AG08395 (cell line): Measurements from ENCODE around the gene GP2.

Experiments used
- DNase-seq: peaks from one replicate; pipeline ENCODE4 v3.0.0; 2012; ENCODE audit warnings: mixed read lengths, low spot score

Gene GP2

DNA sequence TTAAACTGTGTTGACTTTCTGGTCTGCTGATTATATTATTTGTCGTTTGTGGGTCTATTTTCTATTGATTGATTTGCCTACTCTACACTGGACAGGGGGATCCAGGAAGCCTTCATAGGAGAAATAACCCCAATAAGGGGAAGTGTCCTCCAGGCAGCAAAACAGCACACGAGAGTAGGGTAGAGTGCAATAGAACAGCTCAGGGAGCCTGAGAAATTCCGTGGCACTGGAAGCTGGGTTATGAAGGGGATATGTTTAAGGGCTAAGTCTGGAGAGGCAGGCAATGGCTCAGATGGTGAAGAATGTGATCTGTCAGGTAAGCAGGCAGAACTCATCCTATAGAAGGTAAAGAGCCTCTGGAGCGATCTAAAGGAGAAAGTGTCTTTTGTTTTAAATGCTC is 20.9 kb downstream of the GP2 start:
- DNase-seq = no peak

DNA sequence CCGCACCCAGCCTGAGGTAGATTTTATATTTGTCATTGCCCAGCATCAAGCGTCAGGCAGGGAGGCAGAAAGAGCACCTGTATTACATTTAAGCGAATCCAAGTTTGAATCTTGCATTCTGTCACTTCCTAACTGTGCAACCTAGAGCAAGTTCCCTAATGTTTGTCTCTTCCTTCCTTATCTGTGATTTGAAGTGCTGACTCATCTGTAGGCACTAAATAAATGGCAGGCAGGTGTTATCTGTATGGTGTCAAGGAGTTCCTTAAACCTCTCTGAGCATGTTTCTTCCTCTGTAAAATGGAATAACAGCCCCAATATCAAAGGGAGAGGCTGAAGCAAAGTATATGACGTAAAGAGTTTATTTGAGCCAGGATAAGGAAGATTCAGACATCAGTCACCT is 24.3 kb downstream of the GP2 start:
- DNase-seq = no peak

DNA sequence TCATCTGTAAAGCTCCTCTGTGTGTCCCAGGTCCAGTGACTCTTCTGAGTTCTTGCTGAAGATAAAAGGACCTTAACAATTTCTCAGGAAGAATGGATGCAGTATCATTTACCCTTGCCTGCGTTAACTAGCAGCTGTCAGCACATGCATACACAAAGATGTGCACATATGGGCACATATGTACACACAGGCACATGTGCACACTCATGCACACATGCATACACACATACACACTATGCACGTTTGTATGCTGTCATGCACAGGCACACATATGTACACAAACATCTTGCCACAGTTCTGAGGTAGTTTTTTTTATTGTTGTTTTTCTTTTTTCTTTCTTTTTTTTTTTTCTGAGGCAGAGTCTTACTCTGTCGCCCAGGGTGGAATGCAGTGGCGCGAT is 24.9 kb downstream of the GP2 start:
- no peak for DNase-seq

DNA sequence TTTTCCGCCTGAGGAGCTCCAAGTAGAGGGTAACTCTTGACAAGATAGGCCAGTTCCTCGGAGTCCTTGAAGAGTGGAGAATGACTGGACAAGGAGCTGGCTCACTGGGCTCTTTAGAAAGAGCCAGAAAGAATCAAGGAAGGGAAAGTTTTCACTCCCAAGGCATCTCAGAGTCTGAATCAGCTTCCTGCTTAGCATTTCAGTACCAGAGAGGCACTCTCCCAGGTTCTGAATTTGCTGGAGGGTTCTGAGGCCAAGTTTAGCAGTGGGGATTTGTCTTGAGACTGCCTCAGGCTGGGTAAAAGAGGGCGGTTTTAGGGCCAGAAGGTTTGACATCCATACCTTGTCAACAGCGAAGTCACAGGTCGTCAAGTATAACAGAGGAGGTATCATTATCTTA is 25.5 kb downstream of the GP2 start:
- no peak for DNase-seq

DNA sequence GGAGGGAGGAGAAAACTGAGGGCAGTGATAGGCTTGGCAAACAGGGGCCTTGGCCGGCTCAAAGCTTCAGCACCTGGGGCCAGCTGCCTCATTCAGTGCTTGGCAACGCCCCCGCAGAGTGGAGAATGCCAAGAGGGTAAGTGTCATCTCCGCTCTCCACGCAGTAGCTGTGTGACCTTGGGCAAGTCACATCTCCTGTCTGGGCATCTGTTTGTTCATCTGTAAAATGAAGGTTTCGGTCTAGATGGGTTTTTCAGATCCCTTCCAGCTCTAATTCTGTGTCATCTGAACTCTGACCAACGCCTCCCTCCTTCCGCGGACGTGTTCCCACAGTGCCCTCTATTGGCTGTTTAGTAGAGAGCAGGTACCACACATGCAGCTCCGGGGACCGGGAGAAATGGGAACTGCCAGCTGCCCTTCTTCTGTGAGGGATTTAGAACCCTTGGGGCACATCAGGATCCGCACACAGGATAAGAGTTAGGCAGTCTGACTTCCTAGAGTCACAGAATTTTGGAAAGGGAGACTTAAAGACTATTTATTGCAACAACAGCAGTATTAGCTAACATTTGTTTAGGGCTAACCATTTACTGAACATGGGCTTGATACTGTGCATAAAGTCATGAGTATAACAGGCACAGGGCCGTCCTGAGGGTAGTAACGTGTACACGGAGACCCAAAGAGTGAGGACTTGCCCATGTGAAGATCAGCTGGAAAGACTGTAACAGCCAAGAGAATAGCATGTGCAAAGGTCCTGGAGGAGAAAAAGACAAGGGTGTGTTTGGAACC is 26.8 kb downstream of the GP2 start:
- peak; percentile 67 for DNase-seq

DNA sequence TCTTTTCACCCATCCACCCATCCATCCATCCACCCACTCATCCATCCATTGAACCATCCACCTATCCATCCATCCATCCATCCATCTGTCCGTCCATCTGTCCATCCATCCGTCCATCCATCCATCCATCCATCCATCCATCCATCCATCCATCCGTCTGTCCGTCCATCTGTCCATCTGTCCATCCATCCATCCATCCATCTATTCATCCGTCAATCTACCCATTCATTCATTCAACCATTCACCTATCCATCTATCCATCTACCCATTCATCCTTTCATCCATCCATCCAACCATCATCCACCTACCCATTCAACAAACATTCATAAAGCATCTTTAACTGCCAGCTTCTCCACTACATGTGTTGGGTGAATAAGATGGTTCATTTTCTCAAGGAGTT is 28.9 kb downstream of the GP2 start:
- DNase-seq = no peak

DNA sequence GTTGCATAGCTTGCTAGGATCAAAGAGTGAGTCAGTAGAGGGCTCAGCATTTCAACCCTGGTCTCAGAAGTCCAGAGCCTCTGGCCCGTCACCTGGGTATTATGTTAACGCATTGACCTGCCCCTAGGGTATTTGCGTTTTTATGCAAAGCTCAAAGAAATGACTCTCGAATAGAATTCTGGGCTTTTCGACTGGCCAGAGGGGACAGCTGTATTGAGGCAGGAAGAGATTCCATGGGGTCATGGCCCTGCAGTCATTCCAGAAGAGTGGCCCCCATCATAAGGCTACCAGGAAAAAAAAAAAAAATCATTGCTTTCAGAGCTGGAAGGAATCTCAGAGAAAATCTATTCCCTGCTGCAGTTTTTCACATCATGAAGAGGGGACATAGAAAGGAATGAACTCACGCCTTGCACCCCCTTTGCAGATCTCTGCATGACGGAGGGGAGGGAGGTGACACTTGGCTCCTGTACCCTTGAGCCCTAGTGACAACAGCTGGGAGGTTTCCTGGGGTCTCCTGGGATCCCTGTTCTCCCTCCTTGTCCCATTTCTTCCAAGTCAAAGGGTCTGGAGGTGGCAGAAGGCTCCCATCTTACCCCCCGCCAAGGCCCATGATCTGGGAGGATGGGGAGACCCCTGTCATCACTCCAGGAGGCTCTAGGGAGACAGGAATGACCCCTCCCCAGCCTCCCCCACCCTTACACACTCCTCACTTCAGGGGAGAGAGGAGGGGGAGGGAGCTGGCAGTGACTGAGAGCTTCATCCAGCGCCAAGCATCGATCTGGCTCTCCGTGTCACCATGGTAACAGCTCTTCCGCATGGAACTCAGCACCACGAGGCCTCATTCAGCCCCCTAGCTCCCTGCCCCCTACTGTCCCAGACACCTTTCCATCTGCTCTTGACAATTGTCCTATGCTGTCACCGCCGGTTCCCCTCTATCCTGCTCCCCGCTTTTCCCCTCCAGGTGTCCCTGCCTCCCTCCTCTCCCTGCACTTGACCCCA is 35.8 kb downstream of the GP2 start:
- DNase-seq = no peak

DNA sequence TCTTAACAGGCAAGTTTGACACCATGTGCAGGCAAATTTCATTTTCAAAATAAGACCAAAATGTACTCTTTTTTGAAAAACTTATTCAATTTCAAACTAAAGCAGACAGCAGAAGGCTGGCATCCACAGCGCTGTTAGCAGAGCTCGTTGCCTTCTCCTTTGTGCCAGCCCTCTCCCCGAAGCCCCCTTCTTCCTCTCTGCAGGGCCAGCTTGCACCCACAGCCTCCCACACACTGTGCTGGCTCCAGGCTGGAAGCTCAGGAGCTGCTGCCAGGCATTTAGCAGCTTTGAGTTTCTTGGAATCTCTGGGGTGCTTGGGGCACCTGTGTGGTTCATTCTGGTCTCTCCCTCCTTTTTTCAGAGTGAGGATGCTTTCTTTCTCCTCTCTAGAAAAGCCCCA is 37.7 kb downstream of the GP2 start:
- DNase-seq = no peak

DNA sequence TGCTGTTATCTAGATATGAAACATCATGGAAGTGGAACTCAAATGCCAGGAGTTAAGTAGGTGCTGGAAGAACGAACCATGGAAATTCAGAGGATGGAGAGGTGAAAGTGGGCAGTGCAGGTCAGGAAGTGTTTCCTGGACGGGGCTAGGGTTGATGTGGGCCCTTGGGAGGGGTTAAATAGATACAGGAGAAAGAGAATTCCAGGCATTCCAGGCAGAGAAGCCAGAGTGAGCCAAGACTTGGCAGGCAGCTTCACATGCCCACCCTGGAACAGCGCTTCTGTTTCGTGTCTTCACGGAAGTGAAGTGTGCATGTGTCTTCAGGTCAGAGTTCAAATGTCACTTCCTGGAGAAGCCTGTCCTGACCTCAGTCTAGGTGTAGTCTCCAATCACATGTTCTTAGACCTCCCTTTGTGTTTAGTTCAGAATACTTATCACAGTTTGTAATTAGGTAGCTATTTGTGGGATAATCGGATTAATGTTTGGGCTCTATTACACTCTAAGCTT is 41.3 kb downstream of the GP2 start:
- no peak for DNase-seq

DNA sequence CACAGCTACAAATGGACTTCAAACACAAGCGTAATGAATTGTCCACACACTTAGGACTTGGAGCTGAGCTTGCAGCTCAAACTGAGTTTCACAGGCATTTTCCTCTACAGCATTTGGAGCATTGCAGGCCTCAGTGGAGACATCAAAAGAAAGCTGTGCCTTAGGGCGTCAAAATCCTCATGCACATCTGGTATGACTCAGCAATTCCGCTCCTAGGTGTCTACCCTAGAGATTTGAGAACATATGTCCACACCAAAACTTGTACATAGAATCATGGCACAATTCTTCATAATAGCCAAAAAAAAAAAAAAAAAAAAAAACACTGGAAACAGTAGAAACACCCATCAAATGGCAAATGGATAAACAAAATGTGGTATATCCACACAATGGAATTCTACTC is 47.1 kb downstream of the GP2 start:
- DNase-seq = no peak

DNA sequence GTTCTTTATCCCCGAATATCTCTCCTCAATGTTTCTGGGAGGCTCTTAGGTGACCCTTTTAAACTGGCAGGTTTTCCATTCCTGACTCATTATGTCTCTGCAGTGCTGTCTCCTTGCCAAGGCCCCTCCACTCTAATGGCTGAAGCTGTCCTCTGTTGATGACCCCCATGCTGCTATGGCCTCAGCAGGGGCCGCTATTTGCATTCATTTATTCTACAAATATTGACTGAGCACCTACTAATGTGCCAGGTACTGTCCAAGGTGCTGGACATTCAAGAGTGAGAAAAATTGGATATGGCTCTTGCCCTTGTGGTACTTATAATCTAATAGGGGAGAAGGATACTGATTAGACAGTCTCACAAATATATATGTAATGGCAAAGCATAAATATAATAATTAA is 55.4 kb downstream of the GP2 start:
- no peak for DNase-seq

DNA sequence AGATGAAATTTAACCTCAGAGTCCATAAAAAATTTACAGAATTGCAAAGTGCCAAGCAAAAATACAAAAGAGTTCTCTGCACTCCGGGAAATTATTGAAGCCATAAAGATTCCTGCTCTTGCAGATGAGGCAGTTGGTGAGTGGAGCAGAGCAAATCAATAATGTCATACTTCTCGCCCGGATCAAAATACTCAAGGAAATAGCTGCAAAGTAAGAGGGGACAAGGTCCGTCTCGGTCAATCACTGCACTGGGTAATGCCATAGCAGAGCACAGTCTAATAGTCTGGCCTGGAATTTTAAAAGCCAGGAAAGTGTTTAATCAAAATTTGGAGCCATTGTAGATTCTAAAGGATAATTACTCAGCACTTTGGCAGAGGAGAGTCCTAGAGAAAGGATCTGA is 58.9 kb downstream of the GP2 start:
- no peak for DNase-seq

DNA sequence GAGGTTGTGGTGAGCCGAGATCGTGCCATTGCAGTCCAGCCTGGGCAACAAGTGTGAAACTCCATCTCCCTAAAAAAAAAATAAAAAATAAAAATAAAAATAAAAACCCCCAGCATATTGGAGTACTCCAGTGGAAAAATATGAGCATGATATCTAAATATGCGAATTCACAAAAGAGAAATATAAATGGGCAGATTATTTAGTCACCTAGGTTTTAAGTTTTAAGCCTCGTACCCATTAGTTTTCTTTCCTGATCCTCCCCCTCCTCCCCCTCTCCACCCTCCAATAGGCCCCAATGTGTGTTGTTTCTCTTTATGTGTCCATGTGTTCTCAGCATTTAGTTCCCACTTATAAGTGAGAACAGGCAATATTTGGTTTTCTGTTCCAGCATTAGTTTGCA is 62.3 kb downstream of the GP2 start:
- no peak for DNase-seq

DNA sequence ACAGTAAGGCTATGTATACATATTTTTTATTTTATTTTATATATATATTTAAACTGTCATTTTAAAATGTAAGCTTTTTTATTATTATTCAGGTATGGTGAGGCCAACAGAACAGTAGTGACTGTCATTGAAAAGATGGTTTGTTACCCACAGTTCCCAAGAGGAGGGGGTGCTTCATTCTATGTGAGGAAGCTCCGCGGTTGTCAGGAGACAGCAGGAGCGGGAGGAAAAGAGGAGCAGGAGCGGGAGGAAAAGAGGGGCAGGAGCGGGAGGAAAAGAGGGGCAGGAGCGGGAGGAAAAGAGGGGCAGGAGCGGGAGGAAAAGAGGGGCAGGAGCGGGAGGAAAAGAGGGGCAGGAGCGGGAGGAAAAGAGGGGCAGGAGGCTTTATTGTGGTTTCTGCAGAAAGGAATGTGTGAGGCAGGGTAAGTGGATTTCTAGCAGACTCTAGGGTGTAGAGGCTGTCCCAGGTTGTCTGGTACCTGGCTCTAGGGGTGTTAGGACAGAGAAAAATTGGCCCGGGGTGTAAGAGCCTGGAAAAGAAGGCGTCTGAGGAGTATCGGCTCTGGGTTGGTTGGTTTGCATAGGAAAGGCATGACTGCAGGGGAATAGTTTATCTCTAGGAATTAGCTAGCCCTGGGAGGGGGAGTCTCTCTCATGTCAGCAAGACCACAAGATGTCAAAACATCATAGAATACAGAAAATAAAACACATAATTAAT is 64.0 kb downstream of the GP2 start:
- DNase-seq = no peak

DNA sequence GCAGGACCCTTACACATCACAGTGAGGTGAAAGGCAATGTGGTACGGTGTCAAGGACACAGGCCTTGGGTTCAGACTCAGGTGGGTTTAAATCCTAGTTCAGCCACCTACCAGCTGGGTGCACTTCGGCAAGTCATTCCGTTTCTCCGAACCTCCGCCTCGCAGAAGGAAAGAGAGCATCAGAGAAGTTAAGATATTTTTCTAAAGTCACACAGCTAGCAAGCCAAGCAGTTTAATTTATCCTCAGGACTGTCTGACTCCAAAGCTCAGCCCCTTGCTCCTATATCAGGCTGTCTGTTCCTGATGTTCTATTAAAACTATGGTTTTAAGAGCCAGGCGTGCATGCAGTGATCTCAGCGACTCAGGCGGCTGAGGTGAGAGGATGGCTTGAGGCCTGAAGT is 65.1 kb downstream of the GP2 start:
- no peak for DNase-seq

DNA sequence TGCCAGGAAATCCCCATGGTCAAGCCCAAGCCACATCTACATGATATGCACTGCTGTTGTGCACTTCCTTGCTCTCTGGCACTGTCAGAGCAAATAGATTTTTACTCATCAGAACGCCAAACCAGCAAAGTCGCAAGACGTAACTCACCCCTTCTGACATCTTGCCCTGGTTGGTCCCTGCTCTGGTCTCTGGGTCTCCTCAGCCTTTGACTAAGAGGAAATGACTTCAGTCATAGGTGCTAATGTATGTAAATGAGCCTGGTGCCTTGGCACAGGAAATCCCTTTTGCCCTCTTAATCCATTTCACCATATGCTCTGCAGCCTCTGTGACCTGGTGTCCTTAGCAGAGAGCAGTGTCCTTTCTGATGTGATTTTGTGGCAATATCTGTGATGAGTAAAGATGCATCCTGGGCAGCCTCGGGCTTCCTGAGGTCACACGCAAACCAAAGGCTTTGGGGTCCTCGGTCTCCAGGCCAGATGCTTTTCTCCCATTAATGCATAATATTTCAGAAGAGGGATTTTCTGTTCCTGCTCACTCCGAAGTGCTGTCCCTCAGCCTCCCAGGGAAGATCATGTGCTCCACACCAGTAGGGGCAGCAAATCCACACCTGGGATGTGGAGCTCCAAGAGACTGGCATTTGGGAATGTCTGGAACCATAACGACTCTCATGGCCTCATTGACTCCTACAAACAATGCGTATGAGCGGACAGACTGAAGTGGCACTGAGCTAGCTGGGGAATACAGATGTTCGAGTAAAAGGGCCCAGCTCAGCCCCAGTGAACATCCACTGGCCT is 66.9 kb downstream of the GP2 start:
- DNase-seq = no peak
